IMR-90 (cell line): ENCODE data around the gene EIF3K. TPM values are rescaled to one million over a fixed set of nuclear protein-coding genes. Genes with fewer than 3 reads are reported as not detected.
"Not testable (repeated sequence)": the region's sequence is repeated elsewhere in the genome, so short reads cannot be mapped to it uniquely, and the experiment has no call there.

ENCODE experiments used
- ATAC-seq: fragments of 200-7000 bp; cut with Tn5 transposase; 2 replicates; pipeline ENCODE4 v1.9.1; 2020; ENCODE audit warnings: low read depth, mild to moderate bottlenecking, moderate library complexity
- BruUV-seq: library from RNA; stranded (reverse); fragments of 400-500 nt; replicated peaks from 2 replicates; lab custom pipeline; 2021; lab: Mats Ljungman, UMichigan
- CTCF ChIA-PET: fragments of 300-600 bp; formaldehyde crosslinking; extraction: SDS; loops from one replicate; lab custom pipeline; 2021; ENCODE audit warnings: antibody characterized with exemption; lab: Yijun Ruan, JAX
- POLR2A ChIA-PET: fragments of 300-600 bp; sonication (Branson Sonifier 250); formaldehyde crosslinking; loops from one replicate; lab custom pipeline; 2022; ENCODE audit warnings: antibody characterized with exemption; ENCODE audit not compliant: unreplicated experiment; lab: Charles Lee
- DNase-seq: peaks from one replicate; pipeline ENCODE4 v3.0.0; 2013
- H2AFZ ChIP-seq: replicated peaks from 2 replicates; pipeline ENCODE3; 2013; ENCODE audit warnings: low read length, mild to moderate bottlenecking; ENCODE audit not compliant: poor library complexity
- H2AK5ac ChIP-seq: 2 replicates; pipeline ENCODE4 v1.6.1; 2013; ENCODE audit warnings: low read depth, low read length, inconsistent platforms
- H2AK9ac ChIP-seq: replicated peaks from 2 replicates; pipeline ENCODE3; 2013; ENCODE audit warnings: mild to moderate bottlenecking, low read depth, low read length, moderate library complexity; ENCODE audit not compliant: poor library complexity
- H2BK120ac ChIP-seq: 2 replicates; pipeline ENCODE4 v1.6.1; 2013; ENCODE audit warnings: low read depth, low read length, inconsistent platforms
- H2BK15ac ChIP-seq: 3 replicates; pipeline ENCODE4 v1.6.1; 2013; ENCODE audit warnings: low read depth, low read length, inconsistent platforms
- H2BK20ac ChIP-seq: 2 replicates; pipeline ENCODE4 v1.6.1; 2013; ENCODE audit warnings: low read depth, mild to moderate bottlenecking, inconsistent platforms, low read length, moderate library complexity
- H2BK5ac ChIP-seq: 2 replicates; pipeline ENCODE4 v1.6.1; 2013; ENCODE audit warnings: mild to moderate bottlenecking, low read depth, low read length, inconsistent platforms; ENCODE audit not compliant: poor library complexity, severe bottlenecking
- H3K14ac ChIP-seq: replicated peaks from 2 replicates; pipeline ENCODE4 v1.6.1; 2013; ENCODE audit warnings: low read depth, low read length, inconsistent platforms
- H3K18ac ChIP-seq: 2 replicates; pipeline ENCODE4 v1.6.1; 2013; ENCODE audit warnings: low read depth, low read length, control low read depth
- H3K23ac ChIP-seq: 2 replicates; pipeline ENCODE4 v1.6.1; 2013; ENCODE audit warnings: low read depth, low read length, inconsistent platforms
- H3K27ac ChIP-seq: 2 replicates; pipeline ENCODE4 v1.5.1; 2013; ENCODE audit warnings: mild to moderate bottlenecking, control low read depth, low read length; ENCODE audit not compliant: insufficient read depth
- H3K27me3 ChIP-seq: 2 replicates; pipeline ENCODE4 v1.6.1; 2013; ENCODE audit warnings: low read length; ENCODE audit not compliant: control insufficient read depth, insufficient read depth
- H3K36me3 ChIP-seq: 2 replicates; pipeline ENCODE4 v1.6.1; 2013; ENCODE audit warnings: low read length, mixed read lengths; ENCODE audit not compliant: control insufficient read depth, insufficient read depth
- H3K4ac ChIP-seq: 2 replicates; pipeline ENCODE4 v1.6.1; 2013; ENCODE audit warnings: low read depth, low read length, inconsistent platforms
- H3K4me1 ChIP-seq: 2 replicates; pipeline ENCODE4 v1.6.1; 2013; ENCODE audit warnings: low read length, mixed read lengths; ENCODE audit not compliant: control insufficient read depth, insufficient read depth
- H3K4me2 ChIP-seq: 2 replicates; pipeline ENCODE4 v1.6.1; 2013; ENCODE audit warnings: low read depth, mild to moderate bottlenecking, control low read depth, low read length, moderate library complexity
- H3K4me3 ChIP-seq: 2 replicates; pipeline ENCODE4 v1.5.1; 2013; ENCODE audit warnings: low read depth, mild to moderate bottlenecking, control low read depth, low read length, moderate library complexity; ENCODE audit not compliant: insufficient read depth
- H3K56ac ChIP-seq: 2 replicates; pipeline ENCODE4 v1.6.1; 2013; ENCODE audit warnings: low read length, inconsistent platforms; ENCODE audit not compliant: insufficient read depth; ENCODE audit errors: extremely low read depth
- H3K79me1 ChIP-seq, 2 experiments: 2 replicates each; pipeline ENCODE4 v1.6.1; 2013; ENCODE audit warnings: low read length in 2 of 2, inconsistent platforms in 1 of 2, low read depth in 1 of 2
- H3K9ac ChIP-seq: 2 replicates; pipeline ENCODE4 v1.6.1; 2013; ENCODE audit warnings: low read depth, low read length, control low read depth
- H3K9me1 ChIP-seq: 2 replicates; pipeline ENCODE4 v1.6.1; 2013; ENCODE audit warnings: low read length, inconsistent platforms; ENCODE audit not compliant: insufficient read depth
- H3K9me3 ChIP-seq: 2 replicates; pipeline ENCODE4 v1.6.1; 2013; ENCODE audit warnings: low read length; ENCODE audit not compliant: control insufficient read depth, insufficient read depth
- H4K20me1 ChIP-seq: 2 replicates; pipeline ENCODE4 v1.6.1; 2013; ENCODE audit warnings: low read length, inconsistent platforms; ENCODE audit not compliant: insufficient read depth
- H4K5ac ChIP-seq: 2 replicates; pipeline ENCODE4 v1.6.1; 2013; ENCODE audit warnings: mild to moderate bottlenecking, low read depth, low read length, control low read depth
- H4K8ac ChIP-seq, 2 experiments: 2 replicates each; pipeline ENCODE4 v1.6.1; 2013; ENCODE audit warnings: low read depth in 2 of 2, low read length in 2 of 2, control low read depth in 1 of 2, inconsistent platforms in 1 of 2
- H4K91ac ChIP-seq: 2 replicates; pipeline ENCODE4 v1.6.1; 2013; ENCODE audit warnings: low read depth, low read length, inconsistent platforms; ENCODE audit not compliant: insufficient read depth
- WGBS, 2 experiments: methylation state at CpG; one replicate each; pipeline versions ENCODE4 v1.1.5 to v1.1.7; 2013; ENCODE audit warnings: missing lambda C conversion rate in 2 of 2; ENCODE audit not compliant: insufficient read length in 1 of 2; ENCODE audit errors: extremely low coverage in 2 of 2; 5-methylcytosine and 5-hydroxymethylcytosine counted together
- dilution Hi-C: fragments of 300-500 bp; cut with HindIII; formaldehyde crosslinking; loops from one replicate; pipeline ENCODE4 v1.14.3; 2018; ENCODE audit warnings: low sequenced_read_pairs; ENCODE audit not compliant: unreplicated experiment
- in situ Hi-C: fragments of 300-500 bp; cut with MboI; formaldehyde crosslinking; loops from 3 replicates; pipeline ENCODE4 v1.14.3; 2019; ENCODE audit warnings: low sequenced_read_pairs, inconsistent platforms, mixed read lengths
- intact Hi-C: fragments of 100-400 bp; cut with micrococcal nuclease; formaldehyde crosslinking; loops from 2 replicates; pipeline ENCODE4 v1.10.0; 2022
- polyA plus RNA-seq, 3 experiments: library from polyadenylated mRNA; depleted of rRNA; stranded (reverse); fragments of >200 nt; gene quantifications; 2 replicates each; pipeline ENCODE4 v1.2.3, GENCODE V29; 2012; ENCODE audit warnings: low replicate concordance in 1 of 3
- total RNA-seq: library from RNA; depleted of rRNA; stranded (reverse); fragments of >200 nt; gene quantifications from 2 replicates; pipeline ENCODE4 v1.2.3, GENCODE V29; 2012

Gene EIF3K
- total and polyA plus RNA-seq, 2 of the 4 experiments (the other 2 are of a cell fraction) = 575 to 1,137 TPM

GRCh38 chr19:38631811-38632475 is 13.0 kb downstream of the EIF3K start:
- H3K27ac ChIP-seq, CTCF ChIA-PET, H3K4ac ChIP-seq, H3K9ac ChIP-seq, H2BK20ac ChIP-seq, BruUV-seq, H3K9me3 ChIP-seq, H3K4me1 ChIP-seq, H2BK15ac ChIP-seq, H3K23ac ChIP-seq, H2AK5ac ChIP-seq, H4K20me1 ChIP-seq, H3K14ac ChIP-seq, H4K5ac ChIP-seq, H4K8ac ChIP-seq, dilution Hi-C loops, H3K4me2 ChIP-seq, ATAC-seq, H2BK5ac ChIP-seq, H3K18ac ChIP-seq, H3K27me3 ChIP-seq, H3K56ac ChIP-seq, H2AFZ ChIP-seq, H4K91ac ChIP-seq, H3K4me3 ChIP-seq, H3K9me1 ChIP-seq, DNase-seq, H2AK9ac ChIP-seq, H2BK120ac ChIP-seq: not testable (repeated sequence)
- Histone ChIP-seq H3K36me3 (peaks cover 35% of the 10 kb centered on the region), H3K79me1 (peaks cover 19 to 21% of the 10 kb centered on the region in 2 experiments)
- intact Hi-C loops (loop anchor here (10.0 kb wide), 1 partner anchor 397 kb away; no protein-coding TSS in a partner anchor), in situ Hi-C loops (loop anchor here (25.0 kb wide), 1 partner anchor 395 kb away; no protein-coding TSS in a partner anchor)
- POLR2A ChIA-PET = interaction anchor here (0.7 kb wide), 1 partner anchor 11 kb away, joined by 11 read pairs; no protein-coding TSS in a partner anchor
- WGBS, 2 experiments = no CpG with 5 or more reads among the region's 7 CpGs
